Measurements from ENCODE around the gene SCN11A. TPM values are rescaled to one million over a fixed set of nuclear protein-coding genes. Genes with fewer than 3 reads are reported as not detected.

The SCN11A gene
- total RNA-seq, 2 experiments from 2014 or later: 0.13 to 0.25 TPM

DNA sequence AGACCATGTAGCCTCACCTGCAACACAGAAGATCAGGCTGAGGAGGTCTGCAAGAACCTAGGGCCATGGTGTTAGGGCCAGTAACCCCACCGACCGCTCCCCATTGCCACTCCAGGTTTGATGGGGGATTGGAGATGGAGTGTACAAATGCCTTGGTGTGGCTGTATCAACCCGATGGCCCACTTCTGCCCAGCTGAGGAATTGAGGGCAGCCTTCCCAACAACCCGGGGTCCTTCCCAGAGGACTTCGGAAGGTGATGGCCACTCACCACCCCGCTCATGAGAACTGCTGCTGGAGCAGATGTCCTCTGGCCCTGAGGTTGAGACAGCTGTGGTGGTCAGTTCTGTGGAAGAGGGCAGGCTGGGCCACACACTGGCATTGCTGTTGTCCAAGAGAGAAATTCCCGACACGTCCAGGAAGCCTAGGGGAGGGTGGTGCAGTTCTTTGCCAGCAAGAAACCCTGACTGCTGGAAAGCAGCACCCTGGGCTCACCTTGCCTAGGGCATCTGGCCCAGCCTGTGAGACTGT is 46.8 kb upstream of the SCN11A start:
- POLR2A ChIA-PET: no interaction called here
- H3K4me2 ChIP-seq (ENCODE audit: low read length): no peak overlapping the region
- H4K20me1 ChIP-seq (ENCODE audit: insufficient read depth, low read length): no peaks in the 10 kb centered on the region
- no peak overlapping the region for H3K4me3 ChIP-seq (ENCODE audit: low read depth, low read length, poor library complexity, severe bottlenecking)
- no peak overlapping the region for H3K27ac ChIP-seq (ENCODE audit: low read depth, low read length, poor library complexity, severe bottlenecking)
- H3K9me2 ChIP-seq (ENCODE audit: insufficient read depth, low read length): no peaks in the 10 kb centered on the region
- H2AFZ ChIP-seq (ENCODE audit: low read length): no peak overlapping the region
- CTCF ChIA-PET (ENCODE audit: unreplicated experiment): no interaction called here
- no peaks in the 10 kb centered on the region for H3K9me3 ChIP-seq (ENCODE audit: low read length)
- TF ChIP-seq, protein P1, sequence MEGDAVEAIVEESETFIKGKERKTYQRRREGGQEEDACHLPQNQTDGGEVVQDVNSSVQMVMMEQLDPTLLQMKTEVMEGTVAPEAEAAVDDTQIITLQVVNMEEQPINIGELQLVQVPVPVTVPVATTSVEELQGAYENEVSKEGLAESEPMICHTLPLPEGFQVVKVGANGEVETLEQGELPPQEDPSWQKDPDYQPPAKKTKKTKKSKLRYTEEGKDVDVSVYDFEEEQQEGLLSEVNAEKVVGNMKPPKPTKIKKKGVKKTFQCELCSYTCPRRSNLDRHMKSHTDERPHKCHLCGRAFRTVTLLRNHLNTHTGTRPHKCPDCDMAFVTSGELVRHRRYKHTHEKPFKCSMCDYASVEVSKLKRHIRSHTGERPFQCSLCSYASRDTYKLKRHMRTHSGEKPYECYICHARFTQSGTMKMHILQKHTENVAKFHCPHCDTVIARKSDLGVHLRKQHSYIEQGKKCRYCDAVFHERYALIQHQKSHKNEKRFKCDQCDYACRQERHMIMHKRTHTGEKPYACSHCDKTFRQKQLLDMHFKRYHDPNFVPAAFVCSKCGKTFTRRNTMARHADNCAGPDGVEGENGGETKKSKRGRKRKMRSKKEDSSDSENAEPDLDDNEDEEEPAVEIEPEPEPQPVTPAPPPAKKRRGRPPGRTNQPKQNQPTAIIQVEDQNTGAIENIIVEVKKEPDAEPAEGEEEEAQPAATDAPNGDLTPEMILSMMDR (conservative IDR thresholded peaks at IDR 0.05; ENCODE audit: low read length): no peak
- TF ChIP-seq EZH2phosphoT487 (IDR thresholded peaks at IDR 0.05; ENCODE audit: borderline replicate concordance, low read depth, low read length): no peak
- DNase-seq (ENCODE audit: low spot score): no peak
- intact Hi-C loops (cut with micrococcal nuclease; ENCODE audit: unreplicated experiment): no loop called here
- no peaks in the 10 kb centered on the region for H3K79me2 ChIP-seq (ENCODE audit: insufficient read depth, low read depth, low read length)
- no TSS peak for BruUV-seq (replicated peaks)
- peaks cover 85% of the 10 kb centered on the region for H3K36me3 ChIP-seq (ENCODE audit: insufficient read depth, low read length)
- H3K4me1 ChIP-seq (ENCODE audit: insufficient read depth, low read length, poor library complexity, severe bottlenecking): peaks cover 21% of the 10 kb centered on the region

DNA sequence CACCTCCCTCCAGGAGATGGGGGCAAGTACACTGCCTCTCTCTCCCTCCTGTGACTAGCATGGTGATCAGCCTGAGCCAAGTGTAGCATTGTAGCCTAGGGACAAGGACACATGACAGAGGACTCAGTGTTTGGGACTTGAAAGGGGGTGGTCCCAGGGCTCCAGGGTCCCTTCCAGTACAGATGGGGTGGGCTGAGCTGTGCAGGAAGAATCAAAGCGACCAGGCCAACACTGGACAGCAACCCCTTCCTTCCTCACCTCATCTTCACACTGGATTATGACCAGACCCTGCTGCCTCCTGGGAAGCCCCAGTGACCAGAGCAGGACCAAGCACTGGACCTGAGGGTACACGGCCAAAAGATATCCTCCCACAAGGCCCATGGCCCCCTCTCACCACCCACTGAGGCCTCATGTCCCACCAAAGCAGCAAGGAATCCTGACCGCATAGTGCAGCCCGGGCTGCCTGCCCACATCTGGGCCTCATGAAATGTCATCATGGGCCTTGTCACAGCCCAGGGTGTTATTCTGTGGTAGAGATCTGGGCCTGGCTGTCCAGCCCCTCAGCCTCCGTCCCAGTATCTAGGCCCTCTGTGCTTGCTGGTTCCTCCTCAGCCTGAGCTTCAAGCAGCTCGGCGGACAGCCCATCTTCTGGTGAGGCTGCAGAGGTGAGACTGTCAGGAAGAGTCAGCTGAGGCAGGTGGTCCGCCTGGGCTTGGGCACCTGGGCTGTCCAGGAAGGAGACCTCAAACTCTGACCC is 46.1 kb upstream of the SCN11A start:
- BruUV-seq (replicated peaks): no TSS peak
- CTCF ChIA-PET (ENCODE audit: unreplicated experiment): no interaction called here
- intact Hi-C loops (cut with micrococcal nuclease; ENCODE audit: unreplicated experiment): no loop called here
- POLR2A ChIA-PET: interaction anchor here (1.1 kb wide), 1 partner anchor 12 kb away, joined by 3 read pairs; no protein-coding TSS in a partner anchor
- Histone ChIP-seq H3K4me1 (ENCODE audit: insufficient read depth, low read length, poor library complexity, severe bottlenecking) (peaks cover 15% of the 10 kb centered on the region), H2AFZ (ENCODE audit: low read length) (no peak overlapping the region), H3K27ac (ENCODE audit: low read depth, low read length, poor library complexity, severe bottlenecking) (no peak overlapping the region), H3K36me3 (ENCODE audit: insufficient read depth, low read length) (peaks cover 88% of the 10 kb centered on the region), H3K79me2 (ENCODE audit: insufficient read depth, low read depth, low read length) (no peaks in the 10 kb centered on the region), H3K9me3 (ENCODE audit: low read length) (no peaks in the 10 kb centered on the region), H3K4me2 (ENCODE audit: low read length) (no peak overlapping the region), H3K4me3 (ENCODE audit: low read depth, low read length, poor library complexity, severe bottlenecking) (no peak overlapping the region), H3K9me2 (ENCODE audit: insufficient read depth, low read length) (no peaks in the 10 kb centered on the region), H4K20me1 (ENCODE audit: insufficient read depth, low read length) (no peaks in the 10 kb centered on the region)
- no peak for DNase-seq (ENCODE audit: low spot score)
- TF ChIP-seq, protein P1 (conservative IDR thresholded peaks at IDR 0.05; ENCODE audit: low read length): no peak
- no peak for TF ChIP-seq EZH2phosphoT487 (IDR thresholded peaks at IDR 0.05; ENCODE audit: borderline replicate concordance, low read depth, low read length)

GRCh38 chr3:39096775-39097174 is 45.0 kb upstream of the SCN11A start:
- H3K9me3 ChIP-seq (ENCODE audit: low read length): no peaks in the 10 kb centered on the region
- no peaks in the 10 kb centered on the region for H4K20me1 ChIP-seq (ENCODE audit: insufficient read depth, low read length)

More at GRCh38 chr3:39096775-39097174, 45.0 kb upstream of the SCN11A start:
- TF ChIP-seq, protein P1 (conservative IDR thresholded peaks at IDR 0.05; ENCODE audit: low read length): no peak
- no peak for DNase-seq (ENCODE audit: low spot score)
- Histone ChIP-seq H2AFZ (ENCODE audit: low read length) (no peak overlapping the region), H3K9me2 (ENCODE audit: insufficient read depth, low read length) (no peaks in the 10 kb centered on the region), H3K79me2 (ENCODE audit: insufficient read depth, low read depth, low read length) (no peaks in the 10 kb centered on the region), H3K36me3 (ENCODE audit: insufficient read depth, low read length) (peaks cover 90% of the 10 kb centered on the region), H3K27ac (ENCODE audit: low read depth, low read length, poor library complexity, severe bottlenecking) (no peak overlapping the region), H3K4me3 (ENCODE audit: low read depth, low read length, poor library complexity, severe bottlenecking) (no peak overlapping the region), H3K4me1 (ENCODE audit: insufficient read depth, low read length, poor library complexity, severe bottlenecking) (peaks cover 6% of the 10 kb centered on the region), H3K4me2 (ENCODE audit: low read length) (no peak overlapping the region)
- BruUV-seq (replicated peaks): TSS peak; percentile 60
- ChIA-PET CTCF (ENCODE audit: unreplicated experiment) (interaction anchor here (0.8 kb wide), 1 partner anchor 51 kb away, joined by 3 read pairs; no protein-coding TSS in a partner anchor), POLR2A (interaction anchor here (0.8 kb wide), 1 partner anchor 13 kb away, joined by 3 read pairs; no protein-coding TSS in a partner anchor)
- intact Hi-C loops (cut with micrococcal nuclease; ENCODE audit: unreplicated experiment): no loop called here
